ENCODE measurements around the gene SLC49A4. TPM values are rescaled to one million over a fixed set of nuclear protein-coding genes. Genes with fewer than 3 reads are reported as not detected.

Gene SLC49A4
- total RNA-seq, 4 donors from 2014 or later = 9.7 to 26.9 (median 19.4) TPM

DNA sequence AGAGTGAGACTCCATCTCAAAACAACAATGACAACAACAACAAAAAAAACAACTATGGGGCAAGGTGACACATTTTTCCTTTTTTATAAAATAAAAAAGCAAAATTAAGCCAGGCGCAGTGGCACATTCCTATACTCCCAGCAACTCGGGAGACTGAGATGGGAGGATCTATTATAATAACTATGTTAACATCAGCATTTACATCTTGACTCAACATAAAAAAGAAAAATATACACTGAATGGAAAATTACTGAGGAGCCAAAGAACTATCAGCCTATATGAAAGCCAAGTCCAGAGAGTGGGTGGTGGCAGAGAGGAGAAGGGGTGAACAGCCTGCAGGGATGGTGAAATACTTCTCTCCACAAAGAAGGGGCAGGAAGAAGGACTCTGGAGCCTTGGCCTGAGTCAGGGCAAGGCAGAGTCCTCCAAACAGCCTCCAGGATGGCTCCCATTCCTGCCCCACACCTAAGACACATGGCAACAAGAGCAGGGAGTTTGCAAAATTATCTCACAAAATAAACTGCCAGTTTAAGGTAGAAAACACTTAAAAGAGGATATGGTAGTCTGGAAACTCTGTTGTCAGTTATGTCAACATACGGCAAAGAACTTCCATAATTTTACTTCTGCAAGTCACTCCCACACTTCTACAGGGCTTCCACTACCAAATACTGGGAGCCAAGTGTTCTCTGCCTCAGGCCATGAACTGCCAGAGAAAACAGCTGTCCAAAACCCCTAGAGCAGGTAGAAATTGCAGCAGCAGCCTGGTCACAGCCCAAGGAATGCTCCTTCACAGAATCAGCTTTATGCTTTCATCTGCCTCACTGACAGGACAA, 27.1 kb upstream of the SLC49A4 start:
- H3K27me3 ChIP-seq = no peaks in the 10 kb centered on the region
- H3K9me3 ChIP-seq = no peaks in the 10 kb centered on the region
- no peak for TF ChIP-seq POLR2A (IDR thresholded peaks at IDR 0.05)
- TF ChIP-seq, protein P1, sequence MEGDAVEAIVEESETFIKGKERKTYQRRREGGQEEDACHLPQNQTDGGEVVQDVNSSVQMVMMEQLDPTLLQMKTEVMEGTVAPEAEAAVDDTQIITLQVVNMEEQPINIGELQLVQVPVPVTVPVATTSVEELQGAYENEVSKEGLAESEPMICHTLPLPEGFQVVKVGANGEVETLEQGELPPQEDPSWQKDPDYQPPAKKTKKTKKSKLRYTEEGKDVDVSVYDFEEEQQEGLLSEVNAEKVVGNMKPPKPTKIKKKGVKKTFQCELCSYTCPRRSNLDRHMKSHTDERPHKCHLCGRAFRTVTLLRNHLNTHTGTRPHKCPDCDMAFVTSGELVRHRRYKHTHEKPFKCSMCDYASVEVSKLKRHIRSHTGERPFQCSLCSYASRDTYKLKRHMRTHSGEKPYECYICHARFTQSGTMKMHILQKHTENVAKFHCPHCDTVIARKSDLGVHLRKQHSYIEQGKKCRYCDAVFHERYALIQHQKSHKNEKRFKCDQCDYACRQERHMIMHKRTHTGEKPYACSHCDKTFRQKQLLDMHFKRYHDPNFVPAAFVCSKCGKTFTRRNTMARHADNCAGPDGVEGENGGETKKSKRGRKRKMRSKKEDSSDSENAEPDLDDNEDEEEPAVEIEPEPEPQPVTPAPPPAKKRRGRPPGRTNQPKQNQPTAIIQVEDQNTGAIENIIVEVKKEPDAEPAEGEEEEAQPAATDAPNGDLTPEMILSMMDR (IDR thresholded peaks at IDR 0.05) = no peak
- H3K4me3 ChIP-seq = no peak overlapping the region
- H3K36me3 ChIP-seq = no peaks in the 10 kb centered on the region
- no peak for DNase-seq
- H3K4me1 ChIP-seq = no peaks in the 10 kb centered on the region
- no peak overlapping the region for H3K27ac ChIP-seq
- intact Hi-C loops (cut with DNase I; ENCODE audit: low total_unique reads) = no loop called here

DNA sequence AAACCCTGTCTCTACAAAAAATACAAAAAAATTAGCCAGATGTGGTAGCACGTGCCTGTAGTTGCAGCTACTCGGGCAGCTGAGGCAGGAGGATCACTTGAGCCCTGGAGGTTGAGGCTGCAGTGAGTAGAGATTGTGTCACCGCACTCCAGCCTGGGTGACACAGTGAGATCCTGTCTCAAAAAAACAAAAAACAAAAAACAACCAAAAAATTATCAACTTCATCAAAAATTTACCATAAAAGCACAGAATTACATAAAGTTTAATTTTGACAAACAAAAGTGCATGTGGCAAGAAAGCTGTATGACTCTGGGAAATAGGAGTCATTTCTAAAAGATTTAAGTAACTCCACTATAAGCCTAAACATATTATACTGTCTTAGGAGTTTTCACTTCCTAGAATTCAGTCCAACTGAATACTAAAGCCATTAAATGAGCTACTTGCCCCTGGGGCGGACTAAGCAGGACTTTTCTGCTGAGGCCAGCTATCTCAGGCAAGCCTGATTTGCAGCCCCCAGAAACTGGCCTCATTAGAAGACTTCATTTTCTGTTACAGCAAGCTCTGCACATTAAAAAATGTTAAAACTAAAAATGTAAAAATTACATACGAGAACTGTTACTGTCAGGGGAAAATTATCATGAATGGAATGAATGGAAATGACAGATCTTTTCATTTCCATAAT, 24.2 kb upstream of the SLC49A4 start:
- no peaks in the 10 kb centered on the region for H3K4me1 ChIP-seq
- H3K9me3 ChIP-seq = no peaks in the 10 kb centered on the region
- H3K27me3 ChIP-seq = no peaks in the 10 kb centered on the region
- no peak overlapping the region for H3K4me3 ChIP-seq
- TF ChIP-seq, protein P1 (IDR thresholded peaks at IDR 0.05) = no peak
- no peak for TF ChIP-seq POLR2A (IDR thresholded peaks at IDR 0.05)
- no peak overlapping the region for H3K27ac ChIP-seq
- intact Hi-C loops (cut with DNase I; ENCODE audit: low total_unique reads) = no loop called here
- H3K36me3 ChIP-seq = no peaks in the 10 kb centered on the region
- no peak for DNase-seq

DNA sequence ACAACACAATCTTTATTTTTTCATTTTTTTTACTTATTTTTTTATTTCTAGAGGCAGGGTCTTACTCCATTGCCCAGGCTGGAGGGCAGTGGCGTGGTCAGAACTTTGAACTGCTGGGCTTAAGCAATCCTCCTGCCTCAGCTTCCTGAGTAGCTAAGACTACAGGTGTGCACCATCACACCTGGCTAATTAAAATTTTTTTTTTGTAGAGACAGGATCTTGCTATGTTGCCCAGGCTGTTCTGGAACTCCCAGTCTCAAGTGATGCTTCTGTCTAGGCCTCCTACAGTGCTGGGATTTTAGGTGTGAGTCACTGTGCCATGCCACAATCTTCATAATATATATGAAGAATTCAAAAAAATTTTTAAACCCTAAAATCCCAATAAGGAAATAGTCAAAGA, 22.0 kb upstream of the SLC49A4 start:
- Histone ChIP-seq H3K4me1 (no peaks in the 10 kb centered on the region), H3K27ac (no peak overlapping the region), H3K27me3 (no peaks in the 10 kb centered on the region), H3K4me3 (no peak overlapping the region), H3K36me3 (no peaks in the 10 kb centered on the region), H3K9me3 (no peaks in the 10 kb centered on the region)
- intact Hi-C loops (cut with DNase I; ENCODE audit: low total_unique reads) = no loop called here
- no peak for DNase-seq
- no peak for TF ChIP-seq POLR2A (IDR thresholded peaks at IDR 0.05)
- TF ChIP-seq, protein P1 (IDR thresholded peaks at IDR 0.05) = no peak

DNA sequence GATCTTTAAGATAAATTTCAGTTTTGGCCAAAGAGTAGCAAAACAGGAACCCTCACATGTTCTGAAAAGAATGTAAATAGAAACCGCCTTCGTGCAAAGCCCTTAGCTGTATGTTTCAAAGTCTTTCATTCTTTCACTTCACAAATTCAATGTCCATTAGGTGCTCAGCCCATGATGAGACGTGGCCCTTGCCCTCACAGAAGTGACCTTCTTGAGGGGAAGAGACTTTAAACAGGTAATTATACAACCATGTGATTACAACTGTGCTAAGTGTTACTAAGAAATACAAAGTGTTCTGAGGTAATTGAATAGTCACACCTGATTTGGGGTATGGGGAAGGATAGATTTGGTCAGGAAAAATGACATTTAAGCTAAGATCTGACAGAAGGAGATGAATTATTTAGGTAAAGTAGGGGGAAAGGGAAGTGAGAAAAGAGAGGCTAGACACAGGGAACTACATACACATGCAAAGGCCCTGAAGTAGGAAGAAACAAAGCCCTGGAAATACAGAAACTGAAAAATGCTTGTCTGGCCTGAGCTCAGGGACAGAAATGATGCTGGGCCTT, 20.8 kb upstream of the SLC49A4 start:
- intact Hi-C loops (cut with DNase I; ENCODE audit: low total_unique reads) = no loop called here
- no peaks in the 10 kb centered on the region for H3K36me3 ChIP-seq

More for the DNA sequence above, 20.8 kb upstream of the SLC49A4 start:
- Histone ChIP-seq H3K4me3 (no peak overlapping the region), H3K27ac (no peak overlapping the region), H3K9me3 (no peaks in the 10 kb centered on the region), H3K4me1 (no peaks in the 10 kb centered on the region), H3K27me3 (no peaks in the 10 kb centered on the region)
- DNase-seq = no peak
- TF ChIP-seq, protein P1 (IDR thresholded peaks at IDR 0.05) = no peak
- no peak for TF ChIP-seq POLR2A (IDR thresholded peaks at IDR 0.05)
